ENCODE data around the gene RALGAPA1.
A peak's percentile ranks its signal among the peaks of the same experiment; 100 is the strongest.

RALGAPA1 gene

GRCh38 chr14:35534873-35535482 lies 274.1 kb downstream of the RALGAPA1 start:
- Histone ChIP-seq H3K9me3 (ENCODE audit: control insufficient read depth, low read length) (no peaks in the 10 kb centered on the region), H3K4me3 (ENCODE audit: insufficient read depth, low read depth, low read length, poor library complexity, severe bottlenecking) (peak overlapping the region; percentile 65), H3K4me1 (ENCODE audit: control insufficient read depth, insufficient read depth, low read length, poor library complexity, severe bottlenecking) (peaks cover 16% of the 10 kb centered on the region), H3K27me3 (replicated peaks; ENCODE audit: control insufficient read depth, insufficient read depth, low read length, poor library complexity, severe bottlenecking) (peaks cover 33% of the 10 kb centered on the region), H3K27ac (ENCODE audit: insufficient read depth, low read length, poor library complexity, severe bottlenecking) (no peak overlapping the region), H3K36me3 (ENCODE audit: control insufficient read depth, insufficient read depth, low read length) (no peaks in the 10 kb centered on the region)
- DNase-seq = peak; percentile 6 to 24 (median 23)

- H3K27me3 ChIP-seq (replicated peaks; ENCODE audit: control insufficient read depth, insufficient read depth, low read length, poor library complexity, severe bottlenecking) = peaks cover 33% of the 10 kb centered on the region
These were observed 274.8 kb downstream of the RALGAPA1 start for GRCh38 chr14:35534208-35534872.

DNA sequence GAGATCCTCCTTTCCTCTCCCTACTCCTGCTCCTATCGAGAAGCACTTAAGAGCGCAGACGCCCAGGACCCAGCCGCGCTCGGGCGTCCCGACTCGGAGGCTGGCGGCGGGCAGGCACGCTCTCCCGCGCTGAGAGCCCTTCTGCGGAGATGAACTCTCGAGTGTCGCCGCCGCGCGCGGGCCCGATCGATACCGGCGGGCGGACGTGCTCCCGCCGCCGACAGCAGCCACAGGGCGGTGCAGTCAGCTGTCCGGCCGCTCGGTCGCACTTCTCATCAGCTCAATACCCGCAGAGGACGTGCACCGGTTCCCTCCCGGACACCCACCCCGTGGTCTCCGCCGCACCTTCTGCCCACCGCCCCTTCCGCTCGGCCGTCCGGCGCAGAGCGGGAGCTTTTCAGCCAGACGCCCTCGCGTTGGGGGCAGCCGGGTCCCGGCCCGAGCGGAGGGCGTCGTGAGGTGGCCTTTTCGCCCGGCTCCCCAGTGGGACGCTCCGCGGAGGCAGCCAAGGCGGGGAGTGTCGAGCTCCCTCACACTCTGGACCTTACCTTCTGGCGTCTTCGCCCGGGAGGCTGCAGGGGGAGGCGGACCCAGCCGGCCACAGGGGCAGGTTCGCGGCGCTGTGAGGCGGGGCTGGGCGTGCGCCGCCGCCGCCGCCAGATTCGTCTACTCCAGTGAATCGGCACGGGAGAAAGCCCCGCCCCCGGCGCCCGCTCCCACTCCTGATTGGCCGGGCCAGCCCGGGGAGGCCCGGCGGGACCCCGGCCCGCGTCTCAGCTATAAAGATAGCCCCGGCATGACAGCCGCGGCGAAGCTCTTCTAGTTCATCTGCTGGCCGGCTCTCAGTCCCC lies 275.5 kb downstream of the RALGAPA1 start, which contains the start of gene INSM2:
Gene INSM2, plus strand, starts transcription at position 808 of the 851 bp plus-strand sequence. CDS start 89 bp downstream, outside the sequence.
- peak within 1 kb of the TSS; percentile 65 for H3K4me3 ChIP-seq (ENCODE audit: insufficient read depth, low read depth, low read length, poor library complexity, severe bottlenecking)
- H3K27me3 ChIP-seq (replicated peaks; ENCODE audit: control insufficient read depth, insufficient read depth, low read length, poor library complexity, severe bottlenecking) = peaks cover 33% of the 10 kb centered on the region
- H3K27ac ChIP-seq (ENCODE audit: insufficient read depth, low read length, poor library complexity, severe bottlenecking) = no peak within 1 kb of the TSS
- H3K36me3 ChIP-seq (ENCODE audit: control insufficient read depth, insufficient read depth, low read length) = no peaks in the 10 kb centered on the region
- DNase-seq = peak in 2 of 3 donors; percentile 16 to 34
- no peaks in the 10 kb centered on the region for H3K9me3 ChIP-seq (ENCODE audit: control insufficient read depth, low read length)
- peaks cover 16% of the 10 kb centered on the region for H3K4me1 ChIP-seq (ENCODE audit: control insufficient read depth, insufficient read depth, low read length, poor library complexity, severe bottlenecking)

More at GRCh38 chr14:35534208-35534872, 274.8 kb downstream of the RALGAPA1 start:
- Histone ChIP-seq H3K36me3 (ENCODE audit: control insufficient read depth, insufficient read depth, low read length) (no peaks in the 10 kb centered on the region), H3K27ac (ENCODE audit: insufficient read depth, low read length, poor library complexity, severe bottlenecking) (no peak overlapping the region), H3K4me1 (ENCODE audit: control insufficient read depth, insufficient read depth, low read length, poor library complexity, severe bottlenecking) (peaks cover 16% of the 10 kb centered on the region), H3K4me3 (ENCODE audit: insufficient read depth, low read depth, low read length, poor library complexity, severe bottlenecking) (peak overlapping the region; percentile 65), H3K9me3 (ENCODE audit: control insufficient read depth, low read length) (no peaks in the 10 kb centered on the region)
- DNase-seq = no peak

DNA sequence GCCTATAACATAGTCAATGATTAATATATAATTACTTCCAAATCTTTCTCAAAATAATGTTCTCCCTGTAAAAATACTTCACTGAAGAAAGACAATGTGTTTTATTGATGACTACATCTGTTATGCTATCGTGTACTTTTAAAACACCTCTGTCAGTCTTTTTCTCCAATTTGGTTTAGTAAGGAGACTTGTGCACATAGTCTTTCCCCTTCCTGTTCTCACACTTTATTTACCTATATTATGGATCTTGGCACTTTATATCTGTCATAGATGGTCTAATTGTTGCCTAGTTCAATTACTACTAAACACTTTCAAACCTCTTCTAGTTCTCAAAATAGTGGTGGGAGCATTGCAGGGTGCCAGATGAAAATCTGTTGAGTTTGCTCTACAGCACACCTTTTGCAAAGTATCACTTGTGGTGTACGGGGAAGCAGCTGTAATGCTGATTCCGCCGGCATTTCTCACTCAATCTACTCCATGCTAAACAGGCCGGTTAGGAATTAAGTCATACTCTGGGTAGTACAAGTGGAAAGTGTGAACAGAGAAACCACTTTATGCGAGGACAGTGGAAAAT lies 276.2 kb downstream of the RALGAPA1 start:
- H3K27me3 ChIP-seq (replicated peaks; ENCODE audit: control insufficient read depth, insufficient read depth, low read length, poor library complexity, severe bottlenecking) = peaks cover 33% of the 10 kb centered on the region
- no peaks in the 10 kb centered on the region for H3K36me3 ChIP-seq (ENCODE audit: control insufficient read depth, insufficient read depth, low read length)
- H3K9me3 ChIP-seq (ENCODE audit: control insufficient read depth, low read length) = no peaks in the 10 kb centered on the region
- H3K4me1 ChIP-seq (ENCODE audit: control insufficient read depth, insufficient read depth, low read length, poor library complexity, severe bottlenecking) = peaks cover 16% of the 10 kb centered on the region
- DNase-seq = no peak
- H3K4me3 ChIP-seq (ENCODE audit: insufficient read depth, low read depth, low read length, poor library complexity, severe bottlenecking) = peak overlapping the region; percentile 65
- H3K27ac ChIP-seq (ENCODE audit: insufficient read depth, low read length, poor library complexity, severe bottlenecking) = no peak overlapping the region

- Histone ChIP-seq H3K4me3 (ENCODE audit: insufficient read depth, low read depth, low read length, poor library complexity, severe bottlenecking) (no peak overlapping the region), H3K36me3 (ENCODE audit: control insufficient read depth, insufficient read depth, low read length) (no peaks in the 10 kb centered on the region), H3K4me1 (ENCODE audit: control insufficient read depth, insufficient read depth, low read length, poor library complexity, severe bottlenecking) (peaks cover 16% of the 10 kb centered on the region), H3K9me3 (ENCODE audit: control insufficient read depth, low read length) (no peaks in the 10 kb centered on the region), H3K27ac (ENCODE audit: insufficient read depth, low read length, poor library complexity, severe bottlenecking) (no peak overlapping the region), H3K27me3 (replicated peaks; ENCODE audit: control insufficient read depth, insufficient read depth, low read length, poor library complexity, severe bottlenecking) (peaks cover 33% of the 10 kb centered on the region)
- DNase-seq = no peak
These were observed 276.9 kb downstream of the RALGAPA1 start for GRCh38 chr14:35531960-35532747.

GRCh38 chr14:35526962-35527361 lies 282.1 kb downstream of the RALGAPA1 start:
- no peak overlapping the region for H3K27ac ChIP-seq (ENCODE audit: insufficient read depth, low read length, poor library complexity, severe bottlenecking)

DNA sequence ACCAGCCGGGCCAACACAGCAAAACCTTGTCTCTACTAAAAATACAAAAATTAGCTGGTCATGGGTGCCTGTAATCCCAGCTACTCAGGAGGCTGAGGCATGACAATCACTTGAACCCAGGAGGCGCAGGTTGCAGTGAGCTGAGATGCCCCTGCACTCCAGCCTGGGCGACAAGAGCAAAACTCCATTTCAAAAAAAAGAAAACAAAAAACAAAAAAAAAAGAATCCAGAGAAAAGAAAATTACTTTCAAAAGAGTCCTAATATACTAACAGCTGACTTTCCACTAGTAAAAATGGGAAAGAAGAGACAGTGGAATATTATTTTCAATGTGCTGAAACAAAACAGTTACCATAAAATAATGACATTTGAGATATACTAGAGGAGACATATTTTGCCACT lies 283.4 kb downstream of the RALGAPA1 start:
- Histone ChIP-seq H3K4me3 (ENCODE audit: insufficient read depth, low read depth, low read length, poor library complexity, severe bottlenecking) (no peak overlapping the region), H3K27ac (ENCODE audit: insufficient read depth, low read length, poor library complexity, severe bottlenecking) (no peak overlapping the region), H3K4me1 (ENCODE audit: control insufficient read depth, insufficient read depth, low read length, poor library complexity, severe bottlenecking) (no peaks in the 10 kb centered on the region), H3K9me3 (ENCODE audit: control insufficient read depth, low read length) (no peaks in the 10 kb centered on the region), H3K36me3 (ENCODE audit: control insufficient read depth, insufficient read depth, low read length) (no peaks in the 10 kb centered on the region), H3K27me3 (replicated peaks; ENCODE audit: control insufficient read depth, insufficient read depth, low read length, poor library complexity, severe bottlenecking) (peaks cover 3% of the 10 kb centered on the region)
- no peak for DNase-seq

More at GRCh38 chr14:35526962-35527361, 282.1 kb downstream of the RALGAPA1 start:
- H3K4me3 ChIP-seq (ENCODE audit: insufficient read depth, low read depth, low read length, poor library complexity, severe bottlenecking) = no peak overlapping the region
- no peak for DNase-seq
- H3K36me3 ChIP-seq (ENCODE audit: control insufficient read depth, insufficient read depth, low read length) = no peaks in the 10 kb centered on the region
- no peaks in the 10 kb centered on the region for H3K4me1 ChIP-seq (ENCODE audit: control insufficient read depth, insufficient read depth, low read length, poor library complexity, severe bottlenecking)
- peaks cover 7% of the 10 kb centered on the region for H3K27me3 ChIP-seq (replicated peaks; ENCODE audit: control insufficient read depth, insufficient read depth, low read length, poor library complexity, severe bottlenecking)
- no peaks in the 10 kb centered on the region for H3K9me3 ChIP-seq (ENCODE audit: control insufficient read depth, low read length)

DNA sequence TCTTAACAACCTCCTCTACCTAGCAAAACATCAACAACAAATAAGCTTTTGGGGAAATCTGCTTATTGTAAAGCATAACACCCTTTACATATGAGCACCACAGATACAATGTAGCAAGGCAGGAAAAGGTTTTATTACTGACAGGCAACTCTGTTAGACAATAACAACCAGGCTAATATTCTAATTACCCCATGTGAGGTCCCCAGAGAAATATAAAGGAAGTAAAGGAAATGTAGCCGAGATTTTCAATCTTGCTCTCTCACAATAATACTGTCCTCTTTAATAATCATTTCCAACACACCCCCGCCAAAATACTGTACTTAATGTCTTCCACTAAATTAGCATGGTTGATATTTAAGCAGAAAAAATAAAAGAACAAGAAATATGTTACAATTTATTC lies 289.1 kb downstream of the RALGAPA1 start:
- no peak for DNase-seq
- no peaks in the 10 kb centered on the region for H3K36me3 ChIP-seq (ENCODE audit: control insufficient read depth, insufficient read depth, low read length)
- no peaks in the 10 kb centered on the region for H3K27me3 ChIP-seq (replicated peaks; ENCODE audit: control insufficient read depth, insufficient read depth, low read length, poor library complexity, severe bottlenecking)
- no peak overlapping the region for H3K4me3 ChIP-seq (ENCODE audit: insufficient read depth, low read depth, low read length, poor library complexity, severe bottlenecking)
- no peaks in the 10 kb centered on the region for H3K9me3 ChIP-seq (ENCODE audit: control insufficient read depth, low read length)
- no peak overlapping the region for H3K27ac ChIP-seq (ENCODE audit: insufficient read depth, low read length, poor library complexity, severe bottlenecking)
- no peaks in the 10 kb centered on the region for H3K4me1 ChIP-seq (ENCODE audit: control insufficient read depth, insufficient read depth, low read length, poor library complexity, severe bottlenecking)

GRCh38 chr14:35515916-35516315 lies 293.2 kb downstream of the RALGAPA1 start:
- Histone ChIP-seq H3K9me3 (ENCODE audit: control insufficient read depth, low read length) (no peaks in the 10 kb centered on the region), H3K27ac (ENCODE audit: insufficient read depth, low read length, poor library complexity, severe bottlenecking) (no peak overlapping the region), H3K27me3 (replicated peaks; ENCODE audit: control insufficient read depth, insufficient read depth, low read length, poor library complexity, severe bottlenecking) (no peaks in the 10 kb centered on the region), H3K4me3 (ENCODE audit: insufficient read depth, low read depth, low read length, poor library complexity, severe bottlenecking) (no peak overlapping the region), H3K4me1 (ENCODE audit: control insufficient read depth, insufficient read depth, low read length, poor library complexity, severe bottlenecking) (no peaks in the 10 kb centered on the region), H3K36me3 (ENCODE audit: control insufficient read depth, insufficient read depth, low read length) (no peaks in the 10 kb centered on the region)
- no peak for DNase-seq

All from effector memory CD4-positive, alpha-beta T cell (primary cell).